Breast epithelium (tissue), 3 donors: ENCODE measurements around the gene APOL4.

Experiments used
- CTCF ChIP-seq, 3 donors: fragments of 450-650 bp; IDR thresholded peaks; one replicate each; pipeline ENCODE4 v1.5.1; 2016 to 2017; ENCODE audit warnings: antibody characterized with exemption in 3 of 3, mild to moderate bottlenecking in 3 of 3, moderate library complexity in 3 of 3
- POLR2A ChIP-seq: fragments of 450-650 bp; IDR thresholded peaks from one replicate; pipeline ENCODE4 v1.6.1; 2016; ENCODE audit warnings: antibody characterized with exemption, mild to moderate bottlenecking, moderate library complexity
- POLR2AphosphoS5 ChIP-seq, 3 donors: sonication (generic); formaldehyde crosslinking; IDR thresholded peaks; one replicate each; pipeline ENCODE4 v1.6.1; 2017; ENCODE audit warnings: antibody characterized with exemption in 3 of 3

GRCh38 chr22:36196254-36197064, 5.2 kb downstream of the APOL4 start:
- TF ChIP-seq CTCF (IDR thresholded peaks at IDR 0.05) (no peak), POLR2AphosphoS5 (IDR thresholded peaks at IDR 0.05) (no peak), POLR2A (no peak)
